ENCODE measurements around the gene GIPC3. TPM values are rescaled to one million over a fixed set of nuclear protein-coding genes. Genes with fewer than 3 reads are reported as not detected.

Gene GIPC3
- total and polyA plus RNA-seq, 4 donors, result 0.23 to 0.95 (median 0.25) TPM

GRCh38 chr19:3589439-3589838, 4.2 kb downstream of the GIPC3 start:
- Histone ChIP-seq H3K36me3 (ENCODE audit: control insufficient read depth in 4 of 4, insufficient read depth in 3 of 4, low read depth in 1 of 4, low read length in 3 of 4) (no peaks in the 10 kb centered on the region), H3K9me3 (ENCODE audit: control insufficient read depth in 4 of 4, low read length in 3 of 4) (no peaks in the 10 kb centered on the region), H3K27ac (ENCODE audit: low read depth in 1 of 2, low read length in 2 of 2) (no peak overlapping the region), H3K4me1 (ENCODE audit: control insufficient read depth in 4 of 4, insufficient read depth in 4 of 4, low read length in 3 of 4) (peaks cover 0 to 6% (median 3%) of the 10 kb centered on the region in 4 donors), H3K9ac (ENCODE audit: low read depth in 1 of 2, low read length in 2 of 2) (no peak overlapping the region), H3K27me3 (ENCODE audit: control insufficient read depth in 4 of 4, insufficient read depth in 4 of 4, low read length in 3 of 4) (no peaks in the 10 kb centered on the region), H3K4me3 (ENCODE audit: low read depth in 1 of 3, low read length in 3 of 3) (no peak overlapping the region)
- WGBS, result 82% methylated on average over 11 of the region's 11 CpGs
- no peak for DNase-seq (ENCODE audit: low spot score)
- TF ChIP-seq ATF3 (IDR thresholded peaks at IDR 0.05), result no peak
- no peak for TF ChIP-seq MAX (IDR thresholded peaks at IDR 0.05)
- no peak for TF ChIP-seq JUND (IDR thresholded peaks at IDR 0.05)
- no peak for TF ChIP-seq FOXA2 (IDR thresholded peaks at IDR 0.05)
- no peak for TF ChIP-seq RAD21 (IDR thresholded peaks at IDR 0.05)
- TF ChIP-seq YY1 (IDR thresholded peaks at IDR 0.05), result no peak
- TF ChIP-seq RXRA (IDR thresholded peaks at IDR 0.05), result no peak
- TF ChIP-seq FOXA1 (IDR thresholded peaks at IDR 0.05), result no peak
- no peak for TF ChIP-seq SP1 (IDR thresholded peaks at IDR 0.05)
- TF ChIP-seq CTCF (IDR thresholded peaks at IDR 0.05; ENCODE audit: low read depth, low read length, missing input control), result no peak
- TF ChIP-seq EGR1 (IDR thresholded peaks at IDR 0.05; ENCODE audit: low read depth in 2 of 2), result no peak
- TF ChIP-seq GABPA (IDR thresholded peaks at IDR 0.05 in 1 of 2, conservative IDR thresholded peaks at IDR 0.05 in 1 of 2), result no peak
- TF ChIP-seq HNF4A (conservative IDR thresholded peaks at IDR 0.05), result no peak
- TF ChIP-seq HNF4G (IDR thresholded peaks at IDR 0.05), result no peak
- no peak for TF ChIP-seq TAF1 (conservative IDR thresholded peaks at IDR 0.05)
- TF ChIP-seq REST (IDR thresholded peaks at IDR 0.05), result no peak

- TF ChIP-seq JUND (IDR thresholded peaks at IDR 0.05), result no peak
- TF ChIP-seq RXRA (IDR thresholded peaks at IDR 0.05), result no peak
- TF ChIP-seq SP1 (IDR thresholded peaks at IDR 0.05), result no peak
- H3K36me3 ChIP-seq (ENCODE audit: control insufficient read depth in 4 of 4, insufficient read depth in 3 of 4, low read depth in 1 of 4, low read length in 3 of 4), result no peaks in the 10 kb centered on the region
- no peak overlapping the region for H3K9ac ChIP-seq (ENCODE audit: low read depth in 1 of 2, low read length in 2 of 2)
- no peak overlapping the region for H3K4me3 ChIP-seq (ENCODE audit: low read depth in 1 of 3, low read length in 3 of 3)
- 95% methylated on average over 22 of the region's 22 CpGs for WGBS
- no peak overlapping the region for H3K27ac ChIP-seq (ENCODE audit: low read depth in 1 of 2, low read length in 2 of 2)
- DNase-seq (ENCODE audit: low spot score), result no peak
- H3K27me3 ChIP-seq (ENCODE audit: control insufficient read depth in 4 of 4, insufficient read depth in 4 of 4, low read length in 3 of 4), result no peaks in the 10 kb centered on the region
- H3K4me1 ChIP-seq (ENCODE audit: control insufficient read depth in 4 of 4, insufficient read depth in 4 of 4, low read length in 3 of 4), result peaks cover 0 to 6% (median 3%) of the 10 kb centered on the region in 4 donors
- no peaks in the 10 kb centered on the region for H3K9me3 ChIP-seq (ENCODE audit: control insufficient read depth in 4 of 4, low read length in 3 of 4)
Measured at GRCh38 chr19:3589949-3590348, 4.7 kb downstream of the GIPC3 start.
